SH-SY5Y (cell line): Measurements from ENCODE around the gene NF1.

Experiments
- GATA2 ChIP-seq: IDR thresholded peaks from 2 replicates; pipeline ENCODE4 v1.6.1; 2011; ENCODE audit warnings: mild to moderate bottlenecking, low read depth, low read length
- GATA3 ChIP-seq: IDR thresholded peaks from 2 replicates; pipeline ENCODE4 v1.6.1; 2011; ENCODE audit warnings: low read depth, mild to moderate bottlenecking, low read length, moderate library complexity

DNA sequence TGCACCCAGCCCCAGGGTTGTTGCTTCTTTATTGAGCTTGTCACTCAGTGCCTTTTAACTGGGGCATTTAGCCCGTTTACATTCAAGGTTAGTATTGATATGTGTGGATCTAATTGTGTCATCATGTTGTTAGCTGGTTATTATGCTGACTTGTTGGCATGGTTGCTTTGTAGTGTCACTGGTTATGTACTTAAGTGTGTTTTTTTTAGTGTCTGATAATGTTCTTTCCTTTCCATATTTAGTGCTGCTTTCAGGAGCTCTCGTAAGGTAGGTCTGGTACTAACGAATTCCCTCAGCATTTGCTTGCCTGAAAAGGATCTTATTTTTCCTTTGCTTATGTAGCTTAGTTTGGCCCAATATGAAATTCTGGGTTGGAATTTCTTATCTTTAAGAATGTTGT, 33.5 kb downstream of the NF1 start:
- no peak for TF ChIP-seq GATA2
- no peak for TF ChIP-seq GATA3
